GM12864 (cell line): ENCODE measurements around the gene AMBP.

Experiments used
- DNase-seq: peaks from one replicate; pipeline ENCODE4 v3.0.0-alpha.2; 2011; ENCODE audit warnings: low read depth
- H3K4me3 ChIP-seq: 2 replicates; pipeline ENCODE4 v1.5.1; 2011; ENCODE audit warnings: mild to moderate bottlenecking, low read depth, low read length, control low read depth
- TF ChIP-seq, protein P1 (sequence below): IDR thresholded peaks from 2 replicates; pipeline ENCODE4 v1.5.1; 2011; ENCODE audit warnings: low read depth, mild to moderate bottlenecking, moderate library complexity, low read length, control low read depth, inconsistent platforms; ENCODE audit errors: missing control alignments

AMBP gene

DNA sequence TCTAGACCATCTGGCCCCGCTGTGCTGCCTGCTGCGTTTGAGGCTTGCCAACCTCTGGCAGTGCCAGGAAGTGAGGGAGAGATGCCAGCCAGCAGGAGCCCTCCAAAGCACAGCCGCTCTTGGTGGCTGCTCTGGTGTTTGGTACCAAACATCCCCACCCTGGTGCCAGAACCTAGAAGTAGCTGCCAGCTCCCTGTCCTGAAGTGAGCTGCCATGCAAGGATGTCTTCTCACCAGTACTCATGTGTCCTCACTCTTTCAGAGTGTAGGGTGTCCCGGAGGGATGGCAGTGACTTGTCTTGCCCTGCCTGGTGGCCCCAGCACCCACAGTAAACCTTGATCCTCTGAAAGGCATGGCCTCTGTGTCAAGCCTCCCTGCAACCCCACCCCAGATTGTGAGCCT lies 43.4 kb downstream of the AMBP start:
- DNase-seq = no peak
- H3K4me3 ChIP-seq = no peak overlapping the region
- TF ChIP-seq, protein P1, sequence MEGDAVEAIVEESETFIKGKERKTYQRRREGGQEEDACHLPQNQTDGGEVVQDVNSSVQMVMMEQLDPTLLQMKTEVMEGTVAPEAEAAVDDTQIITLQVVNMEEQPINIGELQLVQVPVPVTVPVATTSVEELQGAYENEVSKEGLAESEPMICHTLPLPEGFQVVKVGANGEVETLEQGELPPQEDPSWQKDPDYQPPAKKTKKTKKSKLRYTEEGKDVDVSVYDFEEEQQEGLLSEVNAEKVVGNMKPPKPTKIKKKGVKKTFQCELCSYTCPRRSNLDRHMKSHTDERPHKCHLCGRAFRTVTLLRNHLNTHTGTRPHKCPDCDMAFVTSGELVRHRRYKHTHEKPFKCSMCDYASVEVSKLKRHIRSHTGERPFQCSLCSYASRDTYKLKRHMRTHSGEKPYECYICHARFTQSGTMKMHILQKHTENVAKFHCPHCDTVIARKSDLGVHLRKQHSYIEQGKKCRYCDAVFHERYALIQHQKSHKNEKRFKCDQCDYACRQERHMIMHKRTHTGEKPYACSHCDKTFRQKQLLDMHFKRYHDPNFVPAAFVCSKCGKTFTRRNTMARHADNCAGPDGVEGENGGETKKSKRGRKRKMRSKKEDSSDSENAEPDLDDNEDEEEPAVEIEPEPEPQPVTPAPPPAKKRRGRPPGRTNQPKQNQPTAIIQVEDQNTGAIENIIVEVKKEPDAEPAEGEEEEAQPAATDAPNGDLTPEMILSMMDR = no peak

- H3K4me3 ChIP-seq = no peak overlapping the region
- TF ChIP-seq, protein P1 = no peak
Observed at GRCh38 chr9:114034196-114034595, 43.9 kb downstream of the AMBP start.

DNA sequence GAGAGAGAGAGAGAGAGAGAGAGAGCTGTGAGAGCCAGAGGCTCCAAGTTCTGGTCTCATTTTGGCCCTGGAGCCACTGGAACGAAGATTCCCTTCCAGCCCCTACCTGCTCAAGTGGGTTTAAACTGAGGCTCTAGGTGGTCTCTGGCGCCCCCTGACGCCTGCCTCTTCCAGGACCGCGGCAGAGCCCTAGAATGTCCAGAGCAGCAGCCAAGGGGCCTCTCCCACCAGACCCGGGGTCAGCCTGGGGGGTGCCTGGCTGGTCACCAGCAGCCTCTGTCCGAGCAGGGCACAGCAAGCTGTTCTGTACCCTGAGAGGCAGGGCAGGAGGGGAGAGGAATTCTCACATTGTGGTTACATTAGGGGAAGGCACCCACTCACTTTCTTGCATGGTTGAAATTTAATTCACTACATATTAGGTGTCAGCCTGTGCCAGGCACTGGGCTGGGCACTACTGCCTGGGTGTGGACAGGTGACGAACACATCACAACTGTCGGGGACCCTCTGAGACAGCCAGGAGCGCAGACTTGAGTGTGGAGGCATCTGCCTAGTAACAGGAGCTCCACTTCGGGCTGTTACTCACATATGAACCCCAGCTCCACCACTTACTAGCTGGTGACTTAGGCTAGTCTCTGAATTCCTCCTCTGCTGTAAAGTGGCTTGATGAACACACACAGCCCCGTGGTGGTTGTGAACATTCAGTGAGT lies 44.5 kb downstream of the AMBP start:
- H3K4me3 ChIP-seq = no peak overlapping the region
- DNase-seq = no peak
- TF ChIP-seq, protein P1 = peak; percentile 40

More at GRCh38 chr9:114034196-114034595, 43.9 kb downstream of the AMBP start:
- DNase-seq = no peak

DNA sequence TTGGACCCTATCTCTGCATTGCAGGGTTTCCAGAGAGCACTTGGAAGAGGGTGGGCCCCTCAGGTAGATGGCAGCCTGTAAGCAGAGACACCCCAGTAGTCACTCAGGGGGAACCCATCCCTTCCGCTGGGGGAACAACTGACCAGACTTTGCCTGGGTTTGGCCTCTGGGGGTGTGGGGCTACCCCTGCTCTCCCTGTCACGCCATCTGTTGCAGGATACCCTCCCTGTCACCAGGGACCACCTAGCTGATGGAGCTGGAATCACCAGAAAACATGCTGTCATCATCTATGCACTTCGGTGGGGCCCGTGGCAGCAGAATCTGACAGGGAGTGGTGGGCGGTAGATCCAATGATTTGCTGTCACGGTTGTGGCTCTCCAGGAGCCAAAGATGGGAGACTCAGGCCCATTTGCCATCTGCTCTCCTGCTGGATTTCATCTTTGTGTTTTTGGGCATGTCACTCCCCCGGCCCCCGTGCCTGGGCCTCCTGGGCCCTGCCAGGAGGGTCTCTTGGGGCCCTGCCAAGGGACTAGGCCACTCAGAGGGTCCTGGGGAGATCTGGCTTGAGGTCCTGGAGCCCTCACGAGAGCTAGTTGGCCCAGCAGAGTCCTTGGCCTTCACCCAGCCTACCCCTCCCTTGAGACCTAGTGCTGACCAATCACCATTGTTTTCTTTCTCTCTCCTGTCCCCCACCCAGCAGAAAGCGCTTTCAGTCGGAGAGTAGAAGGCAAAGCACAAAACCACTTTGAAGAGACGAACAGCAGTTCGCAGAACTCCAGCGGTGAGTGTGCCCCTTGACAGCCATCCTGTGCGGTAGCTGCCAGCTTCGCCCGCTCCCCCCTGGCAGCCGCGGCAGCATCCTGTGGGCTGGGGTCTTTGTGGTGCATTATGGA lies 45.9 kb downstream of the AMBP start:
- no peak overlapping the region for H3K4me3 ChIP-seq
- TF ChIP-seq, protein P1 = no peak
- no peak for DNase-seq

DNA sequence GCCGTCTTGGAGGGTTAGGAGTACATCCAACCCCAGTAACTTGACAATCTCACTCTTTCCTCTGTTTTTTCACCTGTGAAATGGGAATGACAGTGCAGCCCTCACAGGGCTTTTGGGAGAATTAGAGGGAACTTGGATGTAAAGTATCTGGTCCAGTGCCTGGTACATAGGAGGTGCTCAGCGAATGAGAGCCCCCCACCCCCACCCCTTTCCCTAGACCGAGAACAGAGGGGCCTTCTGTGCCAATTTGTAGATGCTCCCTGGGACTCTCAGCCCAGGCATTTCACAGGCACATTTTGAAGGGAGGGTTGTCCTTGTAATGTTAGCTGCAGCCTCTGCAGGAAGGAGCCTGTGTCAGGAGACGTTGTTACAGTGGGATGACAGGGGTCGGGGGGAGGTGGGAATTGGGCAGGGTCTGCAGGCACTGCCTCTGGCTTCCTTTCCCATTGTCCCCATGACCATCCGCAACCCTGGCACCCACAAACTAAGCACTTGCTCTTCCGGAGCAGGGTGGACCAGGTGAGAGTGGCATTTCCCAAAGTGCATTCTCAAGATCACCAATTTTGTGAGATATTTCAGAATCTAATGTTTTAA lies 47.0 kb downstream of the AMBP start:
- no peak for DNase-seq
- TF ChIP-seq, protein P1 = no peak

DNA sequence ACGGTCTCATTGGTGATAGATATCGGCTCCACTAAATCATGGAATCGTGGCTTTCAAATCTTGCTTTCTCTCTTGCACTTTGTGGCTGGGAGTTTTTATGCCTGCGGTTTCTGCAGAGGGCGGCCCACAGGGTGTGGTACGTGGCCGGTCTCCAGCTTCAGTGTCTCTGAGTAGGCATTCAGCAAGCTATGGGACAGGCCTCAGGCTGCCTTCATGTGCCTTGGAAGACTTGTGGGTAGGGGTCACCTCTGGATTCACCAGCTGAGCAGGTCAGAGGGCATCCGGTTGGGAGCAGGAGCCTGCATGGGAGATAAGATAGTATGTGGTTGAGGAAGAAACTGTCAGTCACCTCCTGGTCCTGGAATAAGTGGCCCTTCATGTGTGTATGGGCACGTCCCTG lies 47.7 kb downstream of the AMBP start:
- TF ChIP-seq, protein P1 = no peak
- no peak for DNase-seq

More for the DNA sequence above, 47.0 kb downstream of the AMBP start:
- H3K4me3 ChIP-seq = no peak overlapping the region

More for the DNA sequence above, 47.7 kb downstream of the AMBP start:
- no peak overlapping the region for H3K4me3 ChIP-seq
